OCI-LY7 (cell line): ENCODE measurements around the gene TMED6.

ENCODE experiments used
- EZH2phosphoT487 ChIP-seq: fragments of 200-600 bp; sonication (generic); IDR thresholded peaks from 2 replicates; pipeline ENCODE4 v1.6.1; 2018; ENCODE audit warnings: low read depth, borderline replicate concordance, mild to moderate bottlenecking, mixed run types, antibody characterized with exemption, low read length, moderate library complexity, mixed read lengths
- TF ChIP-seq, protein P1 (sequence below): fragments of 200-600 bp; sonication (generic); conservative IDR thresholded peaks from 2 replicates; pipeline ENCODE4 v1.5.1; 2014; ENCODE audit warnings: mild to moderate bottlenecking, antibody characterized with exemption, low read length, moderate library complexity, mixed read lengths

DNA sequence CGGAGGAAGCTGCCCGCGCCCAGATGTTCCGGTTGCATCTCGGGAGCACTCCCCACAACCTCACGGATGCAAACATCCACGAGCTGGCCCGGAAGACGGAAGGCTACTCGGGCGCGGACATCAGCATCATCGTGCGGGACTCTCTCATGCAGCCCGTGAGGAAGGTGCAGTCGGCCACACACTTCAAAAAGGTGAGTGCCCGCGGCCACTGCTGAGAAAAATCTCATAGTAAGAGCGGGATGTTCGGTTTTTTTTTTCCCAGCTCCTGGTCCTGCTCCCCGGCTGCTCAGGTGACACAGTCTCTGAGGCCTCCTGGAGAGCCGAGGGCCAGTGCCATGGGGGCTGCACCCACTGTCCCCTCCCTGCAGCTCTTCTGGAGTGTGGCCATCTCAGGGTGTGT, 30.5 kb downstream of the TMED6 start:
- TF ChIP-seq, protein P1, sequence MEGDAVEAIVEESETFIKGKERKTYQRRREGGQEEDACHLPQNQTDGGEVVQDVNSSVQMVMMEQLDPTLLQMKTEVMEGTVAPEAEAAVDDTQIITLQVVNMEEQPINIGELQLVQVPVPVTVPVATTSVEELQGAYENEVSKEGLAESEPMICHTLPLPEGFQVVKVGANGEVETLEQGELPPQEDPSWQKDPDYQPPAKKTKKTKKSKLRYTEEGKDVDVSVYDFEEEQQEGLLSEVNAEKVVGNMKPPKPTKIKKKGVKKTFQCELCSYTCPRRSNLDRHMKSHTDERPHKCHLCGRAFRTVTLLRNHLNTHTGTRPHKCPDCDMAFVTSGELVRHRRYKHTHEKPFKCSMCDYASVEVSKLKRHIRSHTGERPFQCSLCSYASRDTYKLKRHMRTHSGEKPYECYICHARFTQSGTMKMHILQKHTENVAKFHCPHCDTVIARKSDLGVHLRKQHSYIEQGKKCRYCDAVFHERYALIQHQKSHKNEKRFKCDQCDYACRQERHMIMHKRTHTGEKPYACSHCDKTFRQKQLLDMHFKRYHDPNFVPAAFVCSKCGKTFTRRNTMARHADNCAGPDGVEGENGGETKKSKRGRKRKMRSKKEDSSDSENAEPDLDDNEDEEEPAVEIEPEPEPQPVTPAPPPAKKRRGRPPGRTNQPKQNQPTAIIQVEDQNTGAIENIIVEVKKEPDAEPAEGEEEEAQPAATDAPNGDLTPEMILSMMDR, result no peak
- no peak for TF ChIP-seq EZH2phosphoT487
